HepG2 (cell line): ENCODE data around the gene GPC4. TPM values are rescaled to one million over a fixed set of nuclear protein-coding genes. Genes with fewer than 3 reads are reported as not detected.

Source experiments
- ATAC-seq: fragments of 200-7000 bp; cut with Tn5 transposase; 3 replicates; pipeline ENCODE4 v1.9.1; 2020; ENCODE audit warnings: mild to moderate bottlenecking, moderate library complexity
- BruUV-seq: library from RNA; stranded (reverse); fragments of 400-500 nt; replicated peaks from 2 replicates; lab custom pipeline; 2021; lab: Mats Ljungman, UMichigan
- CTCF ChIA-PET: fragments of 300-600 bp; formaldehyde crosslinking; extraction: SDS; loops from one replicate; lab custom pipeline; 2021; ENCODE audit warnings: low total read pairs, inconsistent platforms, low intra/inter-chr PET ratio; lab: Yijun Ruan, JAX
- POLR2A ChIA-PET: fragments of 350-600 bp; sonication (Branson Sonifier 250); formaldehyde crosslinking; loops from one replicate; lab custom pipeline; 2020; ENCODE audit warnings: antibody characterized with exemption, inconsistent platforms; lab: Yijun Ruan, JAX
- DNase-seq: peaks from one replicate; pipeline ENCODE4 v3.0.0-alpha.2; 2015; ENCODE audit warnings: low spot score
- FAIRE-seq: peaks from 3 replicates; lab custom pipeline; 2011; peaks lifted over from hg19 to GRCh38; lab: Jason Lieb, UNC
- H2AFZ ChIP-seq: one replicate; pipeline ENCODE4 v1.6.1; 2011; ENCODE audit warnings: low read length, inconsistent platforms
- H3K27ac ChIP-seq: fragments of 300-600 bp; 3 replicates; pipeline ENCODE4 v1.8.0; 2011; ENCODE audit warnings: mixed run types, mild to moderate bottlenecking, mixed read lengths, low read length, inconsistent platforms; ENCODE audit not compliant: insufficient read depth; ENCODE audit errors: extremely low read length
- H3K27me3 ChIP-seq, 2 experiments: fragments of 200-600 bp in 1 of 2; 2 replicates in 1 of 2; 3 replicates in 1 of 2; pipeline versions ENCODE4 v1.6.0 to v1.8.0; 2011; ENCODE audit warnings: low read length in 2 of 2, mild to moderate bottlenecking in 2 of 2, moderate library complexity in 2 of 2, inconsistent platforms in 1 of 2; ENCODE audit not compliant: insufficient read depth in 2 of 2, control insufficient read depth in 1 of 2
- H3K36me3 ChIP-seq, 2 experiments: fragments of 200-600 bp in 1 of 2; replicated peaks in 1 of 2; 2 replicates in 1 of 2; 3 replicates in 1 of 2; pipeline versions ENCODE4 v1.5.1 to v1.8.0; 2011; ENCODE audit warnings: low read length in 2 of 2, inconsistent platforms in 1 of 2; ENCODE audit not compliant: insufficient read depth in 2 of 2, control insufficient read depth in 1 of 2
- H3K4me1 ChIP-seq: 2 replicates; pipeline ENCODE4 v1.5.1; 2012; ENCODE audit warnings: low read length, inconsistent platforms; ENCODE audit not compliant: insufficient read depth
- H3K4me2 ChIP-seq: 2 replicates; pipeline ENCODE4 v1.6.0; 2011; ENCODE audit warnings: low read depth, low read length, inconsistent platforms
- H3K4me3 ChIP-seq, 3 experiments: fragments of 200-600 bp in 1 of 3; sonication (generic), shearing (Covaris generic) in 1 of 3; replicated peaks in 1 of 3; 2 replicates each; pipeline ENCODE4 v1.5.1; 2011 to 2016; ENCODE audit warnings: low read length in 3 of 3, inconsistent platforms in 2 of 3, low read depth in 2 of 3, mild to moderate bottlenecking in 2 of 3, control low read depth in 1 of 3, mixed read lengths in 1 of 3; ENCODE audit not compliant: insufficient read depth in 1 of 3
- H3K79me2 ChIP-seq: one replicate; pipeline ENCODE4 v1.6.1; 2011; ENCODE audit warnings: low read length, inconsistent platforms; ENCODE audit not compliant: insufficient read depth
- H3K9ac ChIP-seq: 2 replicates; pipeline ENCODE4 v1.6.0; 2011; ENCODE audit warnings: mild to moderate bottlenecking, low read depth, low read length, inconsistent platforms; ENCODE audit not compliant: insufficient read depth
- H3K9me3 ChIP-seq: 2 replicates; pipeline ENCODE4 v1.5.1; 2012; ENCODE audit warnings: mild to moderate bottlenecking, low read length
- H4K20me1 ChIP-seq: 2 replicates; pipeline ENCODE4 v1.6.0; 2011; ENCODE audit warnings: inconsistent platforms, mild to moderate bottlenecking, low read length, moderate library complexity; ENCODE audit not compliant: insufficient read depth
- ARNTL ChIP-seq: sonication (generic); formaldehyde crosslinking; IDR thresholded peaks from 2 replicates; pipeline ENCODE4 v1.4.0; 2020; ENCODE audit warnings: mild to moderate bottlenecking, missing genetic modification reagents
- DMAP1 ChIP-seq: IDR thresholded peaks from 2 replicates; pipeline ENCODE4 v1.6.1; 2016
- GATAD1 ChIP-seq: IDR thresholded peaks from 2 replicates; pipeline ENCODE4 v1.6.1; 2016; ENCODE audit warnings: missing genetic modification reagents, missing compliant biosample characterization
- KDM5A ChIP-seq: fragments of 200-600 bp; sonication (generic); IDR thresholded peaks from 2 replicates; pipeline ENCODE4 v1.7.0; 2018; ENCODE audit warnings: antibody characterized with exemption, mild to moderate bottlenecking, low read length, borderline replicate concordance
- KDM6A ChIP-seq: IDR thresholded peaks from 2 replicates; pipeline ENCODE4 v1.6.1; 2016; ENCODE audit warnings: low read depth
- MED1 ChIP-seq: sonication (generic); formaldehyde crosslinking; IDR thresholded peaks from 2 replicates; pipeline ENCODE4 v1.4.0; 2020; ENCODE audit warnings: missing genetic modification reagents
- NFE2L2 ChIP-seq: fragments of 150-350 bp; IDR thresholded peaks from 2 replicates; pipeline ENCODE4 v1.6.1; 2014; ENCODE audit warnings: low read length
- RCOR2 ChIP-seq: IDR thresholded peaks from 2 replicates; pipeline ENCODE4 v1.6.1; 2016; ENCODE audit warnings: missing biosample characterization, missing genetic modification reagents
- SMYD3 ChIP-seq: sonication (generic); formaldehyde crosslinking; IDR thresholded peaks from 2 replicates; pipeline ENCODE4 v1.8.1; 2023; ENCODE audit warnings: mild to moderate bottlenecking, missing genetic modification reagents
- TBP ChIP-seq: sonication (generic); formaldehyde crosslinking; IDR thresholded peaks from 2 replicates; pipeline ENCODE4 v1.5.0; 2020; ENCODE audit warnings: missing genetic modification reagents
- TOPORS ChIP-seq: sonication (generic); formaldehyde crosslinking; IDR thresholded peaks from 2 replicates; pipeline ENCODE4 v1.8.0; 2023; ENCODE audit warnings: mild to moderate bottlenecking, missing genetic modification reagents
- TRIM24 ChIP-seq: sonication (generic); formaldehyde crosslinking; IDR thresholded peaks from 2 replicates; pipeline ENCODE4 v1.8.0; 2022; ENCODE audit warnings: mild to moderate bottlenecking, missing genetic modification reagents
- ZMYM4 ChIP-seq: sonication (generic); formaldehyde crosslinking; IDR thresholded peaks from 2 replicates; pipeline ENCODE4 v1.8.1; 2023; ENCODE audit warnings: mild to moderate bottlenecking, missing genetic modification reagents
- ZNF432 ChIP-seq: sonication (generic); formaldehyde crosslinking; IDR thresholded peaks from 2 replicates; pipeline ENCODE4 v1.5.0; 2020; ENCODE audit warnings: missing genetic modification reagents, mild to moderate bottlenecking, borderline replicate concordance
- ZNF564 ChIP-seq: sonication (generic); formaldehyde crosslinking; IDR thresholded peaks from 2 replicates; pipeline ENCODE4 v1.8.1; 2023; ENCODE audit warnings: mild to moderate bottlenecking, missing genetic modification reagents
- WGBS: methylation state at CpG from one replicate; pipeline ENCODE4 v1.1.6; 2017; ENCODE audit warnings: low lambda C conversion rate; 5-methylcytosine and 5-hydroxymethylcytosine counted together
- in situ Hi-C: cut with HindIII; loops from 2 replicates; pipeline ENCODE4 v1.10.0; 2017; ENCODE audit warnings: low pct_unique_long_range_greater_than_20kb; ENCODE audit not compliant: extremely low pct_ligation_motif_present
- intact Hi-C: fragments of 100-400 bp; cut with micrococcal nuclease; formaldehyde crosslinking; loops from one replicate; pipeline ENCODE4 v1.10.0; 2022; ENCODE audit not compliant: unreplicated experiment
- polyA plus RNA-seq, 8 experiments: library from polyadenylated mRNA; depleted of rRNA in 3 of 8; stranded (reverse) in 7 of 8; unstranded in 1 of 8; fragments of >200 nt; fragmentation: Illumina TruSeq in 4 of 8; extraction: Trizol in 4 of 8; gene quantifications; 2 replicates each; pipeline versions ENCODE4 v1.2.1 to v1.2.3, GENCODE V29; 2011 to 2016; ENCODE audit warnings: low read depth in 4 of 8, missing spikeins in 1 of 8, mixed read lengths in 1 of 8; ENCODE audit not compliant: insufficient read depth in 1 of 8
- total RNA-seq, 5 experiments: library from RNA; depleted of rRNA; stranded (reverse); fragments of >200 nt; fragmentation: Illumina TruSeq; extraction: Trizol; gene quantifications; 2 replicates each; pipeline ENCODE4 v1.2.3, GENCODE V29; 2016; ENCODE audit warnings: low read depth in 1 of 5
- TF ChIP-seq, protein P1 (sequence below): sonication (generic); formaldehyde crosslinking; IDR thresholded peaks from 2 replicates; pipeline ENCODE4 v1.5.1; 2020; ENCODE audit warnings: missing genetic modification reagents, mild to moderate bottlenecking, borderline replicate concordance
- TF ChIP-seq, protein P2 (sequence below): sonication (generic); formaldehyde crosslinking; IDR thresholded peaks from 2 replicates; pipeline ENCODE4 v1.5.0; 2020; ENCODE audit warnings: missing genetic modification reagents, mild to moderate bottlenecking, borderline replicate concordance
- TF ChIP-seq, protein P3 (sequence below): sonication (generic); formaldehyde crosslinking; IDR thresholded peaks from 2 replicates; pipeline ENCODE4 v1.8.0; 2022; ENCODE audit warnings: mild to moderate bottlenecking, missing genetic modification reagents, moderate library complexity
- TF ChIP-seq, protein P4 (sequence below): sonication (generic); formaldehyde crosslinking; IDR thresholded peaks from 2 replicates; pipeline ENCODE4 v1.4.0; 2020; ENCODE audit warnings: mild to moderate bottlenecking, missing genetic modification reagents

Gene GPC4
- total and polyA plus RNA-seq, 2 of the 13 experiments (the other 11 are each of a cell fraction or from before 2014, with no cell fraction given) = 0.29 to 0.38 TPM

DNA sequence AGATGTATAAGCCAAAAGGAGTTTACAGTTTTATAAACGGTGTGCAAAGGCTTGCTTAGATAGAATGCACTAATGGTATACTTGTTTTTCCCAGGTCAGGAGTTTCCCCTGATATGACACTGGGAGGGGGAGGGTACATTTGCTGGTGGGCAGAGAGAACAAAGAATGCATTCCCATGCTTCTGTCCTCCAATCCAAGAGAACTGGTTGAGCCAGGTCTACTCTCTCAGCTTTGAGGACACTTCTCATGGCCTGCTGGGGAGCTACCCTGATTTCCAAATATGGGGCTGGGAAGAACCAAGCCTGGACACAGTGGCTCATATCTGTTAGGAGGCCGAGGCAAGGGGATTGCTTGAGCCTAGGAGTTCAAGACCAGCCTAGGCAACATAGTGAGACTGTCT lies 3.3 kb upstream of the GPC4 start:
- Histone ChIP-seq H3K9me3 (no peaks in the 10 kb centered on the region), H2AFZ (no peak overlapping the region), H4K20me1 (no peaks in the 10 kb centered on the region), H3K79me2 (no peaks in the 10 kb centered on the region), H3K36me3 (no peaks in the 10 kb centered on the region), H3K9ac (no peak overlapping the region), H3K27me3 (peaks cover 2 to 16% of the 10 kb centered on the region in 2 experiments; a peak in 2 of 5 replicates), H3K27ac (no peak overlapping the region), H3K4me1 (no peaks in the 10 kb centered on the region), H3K4me3 (no peak overlapping the region), H3K4me2 (no peak overlapping the region)
- TF ChIP-seq NFE2L2 (no peak), GATAD1 (no peak), ZNF432 (CRISPR knock-in tag) (no peak), ZMYM4 (CRISPR knock-in tag) (no peak), TOPORS (CRISPR knock-in tag) (no peak), RCOR2 (CRISPR knock-in tag) (no peak), DMAP1 (CRISPR knock-in tag) (no peak), ARNTL (CRISPR knock-in tag) (no peak), SMYD3 (no peak), KDM6A (no peak), MED1 (CRISPR knock-in tag) (no peak), KDM5A (no peak), TRIM24 (CRISPR knock-in tag) (no peak), ZNF564 (CRISPR knock-in tag) (no peak), TBP (no peak)
- TF ChIP-seq, protein P1, sequence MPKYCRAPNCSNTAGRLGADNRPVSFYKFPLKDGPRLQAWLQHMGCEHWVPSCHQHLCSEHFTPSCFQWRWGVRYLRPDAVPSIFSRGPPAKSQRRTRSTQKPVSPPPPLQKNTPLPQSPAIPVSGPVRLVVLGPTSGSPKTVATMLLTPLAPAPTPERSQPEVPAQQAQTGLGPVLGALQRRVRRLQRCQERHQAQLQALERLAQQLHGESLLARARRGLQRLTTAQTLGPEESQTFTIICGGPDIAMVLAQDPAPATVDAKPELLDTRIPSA (CRISPR knock-in tag) = no peak
- TF ChIP-seq, protein P2, sequence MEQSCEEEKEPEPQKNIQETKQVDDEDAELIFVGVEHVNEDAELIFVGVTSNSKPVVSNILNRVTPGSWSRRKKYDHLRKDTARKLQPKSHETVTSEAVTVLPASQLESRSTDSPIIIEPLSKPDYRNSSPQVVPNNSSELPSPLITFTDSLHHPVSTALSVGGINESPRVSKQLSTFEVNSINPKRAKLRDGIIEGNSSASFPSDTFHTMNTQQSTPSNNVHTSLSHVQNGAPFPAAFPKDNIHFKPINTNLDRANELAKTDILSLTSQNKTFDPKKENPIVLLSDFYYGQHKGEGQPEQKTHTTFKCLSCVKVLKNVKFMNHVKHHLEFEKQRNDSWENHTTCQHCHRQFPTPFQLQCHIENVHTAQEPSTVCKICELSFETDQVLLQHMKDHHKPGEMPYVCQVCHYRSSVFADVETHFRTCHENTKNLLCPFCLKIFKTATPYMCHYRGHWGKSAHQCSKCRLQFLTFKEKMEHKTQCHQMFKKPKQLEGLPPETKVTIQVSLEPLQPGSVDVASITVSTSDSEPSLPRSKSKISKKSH (CRISPR knock-in tag) = no peak
- TF ChIP-seq, protein P3, sequence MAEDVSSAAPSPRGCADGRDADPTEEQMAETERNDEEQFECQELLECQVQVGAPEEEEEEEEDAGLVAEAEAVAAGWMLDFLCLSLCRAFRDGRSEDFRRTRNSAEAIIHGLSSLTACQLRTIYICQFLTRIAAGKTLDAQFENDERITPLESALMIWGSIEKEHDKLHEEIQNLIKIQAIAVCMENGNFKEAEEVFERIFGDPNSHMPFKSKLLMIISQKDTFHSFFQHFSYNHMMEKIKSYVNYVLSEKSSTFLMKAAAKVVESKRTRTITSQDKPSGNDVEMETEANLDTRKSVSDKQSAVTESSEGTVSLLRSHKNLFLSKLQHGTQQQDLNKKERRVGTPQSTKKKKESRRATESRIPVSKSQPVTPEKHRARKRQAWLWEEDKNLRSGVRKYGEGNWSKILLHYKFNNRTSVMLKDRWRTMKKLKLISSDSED (CRISPR knock-in tag) = no peak
- TF ChIP-seq, protein P4, sequence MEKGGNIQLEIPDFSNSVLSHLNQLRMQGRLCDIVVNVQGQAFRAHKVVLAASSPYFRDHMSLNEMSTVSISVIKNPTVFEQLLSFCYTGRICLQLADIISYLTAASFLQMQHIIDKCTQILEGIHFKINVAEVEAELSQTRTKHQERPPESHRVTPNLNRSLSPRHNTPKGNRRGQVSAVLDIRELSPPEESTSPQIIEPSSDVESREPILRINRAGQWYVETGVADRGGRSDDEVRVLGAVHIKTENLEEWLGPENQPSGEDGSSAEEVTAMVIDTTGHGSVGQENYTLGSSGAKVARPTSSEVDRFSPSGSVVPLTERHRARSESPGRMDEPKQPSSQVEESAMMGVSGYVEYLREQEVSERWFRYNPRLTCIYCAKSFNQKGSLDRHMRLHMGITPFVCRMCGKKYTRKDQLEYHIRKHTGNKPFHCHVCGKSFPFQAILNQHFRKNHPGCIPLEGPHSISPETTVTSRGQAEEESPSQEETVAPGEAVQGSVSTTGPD = no peak
- BruUV-seq = no TSS peak
- in situ Hi-C loops (no loop called here), intact Hi-C loops (no loop called here)
- CTCF ChIA-PET = no interaction called here
- WGBS = 0% methylated on average over 1 of the region's 2 CpGs
- ATAC-seq (no peak), DNase-seq (no peak), FAIRE-seq (no peak)
- POLR2A ChIA-PET = no interaction called here
